ENCODE measurements around the gene ATP1A1. TPM values are rescaled to one million over a fixed set of nuclear protein-coding genes. Genes with fewer than 3 reads are reported as not detected.
A peak's percentile ranks its signal among the peaks of the same experiment; 100 is the strongest.

ATP1A1 gene
- total RNA-seq, 4 donors from 2014 or later, result 90.9 to 208 (median 174) TPM

DNA sequence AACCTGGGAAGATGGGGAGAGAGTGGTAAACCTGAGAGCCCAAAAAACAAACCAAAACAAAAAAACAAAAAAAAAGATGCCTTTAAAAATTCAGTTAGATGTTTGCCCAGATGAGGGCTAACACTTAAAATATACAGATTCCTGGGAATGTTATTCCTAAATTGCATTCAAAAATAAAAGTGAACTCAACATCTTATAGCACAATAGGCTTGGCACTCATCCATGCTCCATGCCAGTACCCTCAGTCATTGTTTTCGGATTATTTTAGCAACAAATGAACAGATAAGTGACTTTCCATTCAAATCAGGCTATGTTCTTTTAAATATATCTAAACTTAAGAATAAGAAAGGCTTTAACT, 3.7 kb downstream of the ATP1A1 start:
- TF ChIP-seq POLR2A (IDR thresholded peaks at IDR 0.05), result no peak
- TF ChIP-seq, protein P1, sequence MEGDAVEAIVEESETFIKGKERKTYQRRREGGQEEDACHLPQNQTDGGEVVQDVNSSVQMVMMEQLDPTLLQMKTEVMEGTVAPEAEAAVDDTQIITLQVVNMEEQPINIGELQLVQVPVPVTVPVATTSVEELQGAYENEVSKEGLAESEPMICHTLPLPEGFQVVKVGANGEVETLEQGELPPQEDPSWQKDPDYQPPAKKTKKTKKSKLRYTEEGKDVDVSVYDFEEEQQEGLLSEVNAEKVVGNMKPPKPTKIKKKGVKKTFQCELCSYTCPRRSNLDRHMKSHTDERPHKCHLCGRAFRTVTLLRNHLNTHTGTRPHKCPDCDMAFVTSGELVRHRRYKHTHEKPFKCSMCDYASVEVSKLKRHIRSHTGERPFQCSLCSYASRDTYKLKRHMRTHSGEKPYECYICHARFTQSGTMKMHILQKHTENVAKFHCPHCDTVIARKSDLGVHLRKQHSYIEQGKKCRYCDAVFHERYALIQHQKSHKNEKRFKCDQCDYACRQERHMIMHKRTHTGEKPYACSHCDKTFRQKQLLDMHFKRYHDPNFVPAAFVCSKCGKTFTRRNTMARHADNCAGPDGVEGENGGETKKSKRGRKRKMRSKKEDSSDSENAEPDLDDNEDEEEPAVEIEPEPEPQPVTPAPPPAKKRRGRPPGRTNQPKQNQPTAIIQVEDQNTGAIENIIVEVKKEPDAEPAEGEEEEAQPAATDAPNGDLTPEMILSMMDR (IDR thresholded peaks at IDR 0.05), result no peak
- no peak for TF ChIP-seq POLR2AphosphoS5 (IDR thresholded peaks at IDR 0.05)
- no peak for TF ChIP-seq EP300 (IDR thresholded peaks at IDR 0.05)
- no peak for ATAC-seq
- WGBS, 2 donors (ENCODE audit: low coverage in 1 of 2), result 22 to 33% methylated on average over 1 of the region's 1 CpG
- Histone ChIP-seq H3K9me3 (no peaks in the 10 kb centered on the region), H3K36me3 (no peaks in the 10 kb centered on the region), H3K4me1 (peaks cover 18 to 88% (median 48%) of the 10 kb centered on the region in 3 donors), H3K4me3 (peak overlapping the region in 1 of 2 donors; percentile 100), H3K27ac (peak overlapping the region; percentile 83 to 97 (median 92)), H3K27me3 (no peaks in the 10 kb centered on the region)

- 15 to 34% methylated on average over 10 to 12 of the region's 13 CpGs for WGBS, 2 donors (ENCODE audit: low coverage in 1 of 2)
- no peaks in the 10 kb centered on the region for H3K9me3 ChIP-seq
- no peaks in the 10 kb centered on the region for H3K36me3 ChIP-seq
- no peaks in the 10 kb centered on the region for H3K27me3 ChIP-seq
- peak overlapping the region in 1 of 2 donors; percentile 30 for H3K4me3 ChIP-seq
- ATAC-seq, result peak; percentile 63
- peaks cover 18 to 90% (median 58%) of the 10 kb centered on the region in 3 donors for H3K4me1 ChIP-seq
- H3K27ac ChIP-seq, result peak overlapping the region; percentile 83 to 97 (median 92)
- TF ChIP-seq POLR2A (IDR thresholded peaks at IDR 0.05) (no peak), POLR2AphosphoS5 (IDR thresholded peaks at IDR 0.05) (peak; percentile 87)
Measured at GRCh38 chr1:116377541-116378529, 4.8 kb downstream of the ATP1A1 start.

DNA sequence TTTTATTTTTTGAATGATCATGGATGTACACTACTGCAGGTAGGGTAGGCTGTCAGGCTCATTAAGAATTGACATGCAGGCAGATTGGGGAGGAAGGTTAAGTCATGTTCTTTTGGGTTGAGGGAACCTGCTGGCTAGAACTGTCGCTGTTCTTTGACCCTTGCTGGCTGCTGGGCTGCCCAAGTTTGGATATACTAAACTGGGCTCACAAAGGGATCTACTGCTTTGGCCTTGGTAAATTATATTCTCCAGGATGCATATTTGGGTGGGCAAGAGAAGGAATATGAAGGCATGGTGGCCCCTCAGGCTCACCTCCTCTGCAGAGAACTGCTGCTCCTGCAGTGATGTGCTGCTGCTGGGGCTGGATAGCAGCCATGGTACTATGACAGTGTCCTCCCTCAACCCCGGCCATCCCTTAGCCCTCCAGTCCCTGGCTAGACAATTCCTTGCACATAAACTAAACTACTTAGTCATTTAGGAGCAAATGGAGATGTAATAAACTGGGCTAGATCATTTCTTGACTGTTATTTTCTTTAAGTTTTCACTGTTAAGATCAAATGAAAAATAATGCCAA, 6.1 kb downstream of the ATP1A1 start:
- H3K27ac ChIP-seq, result peak overlapping the region in 3 of 4 donors; percentile 88 to 97 (median 96)
- H3K4me3 ChIP-seq, result no peak overlapping the region
- TF ChIP-seq POLR2AphosphoS5 (IDR thresholded peaks at IDR 0.05), result no peak
- no peak for TF ChIP-seq POLR2A (IDR thresholded peaks at IDR 0.05)
- TF ChIP-seq, protein P1 (IDR thresholded peaks at IDR 0.05), result no peak
- no peak for TF ChIP-seq EP300 (IDR thresholded peaks at IDR 0.05)
- no peaks in the 10 kb centered on the region for H3K27me3 ChIP-seq
- ATAC-seq, result no peak
- 17 to 67% methylated on average over 1 to 2 of the region's 2 CpGs for WGBS, 2 donors (ENCODE audit: low coverage in 1 of 2)
- H3K36me3 ChIP-seq, result peaks cover 0 to 6% of the 10 kb centered on the region in 2 donors
- H3K4me1 ChIP-seq, result peaks cover 18 to 100% (median 58%) of the 10 kb centered on the region in 3 donors
- H3K9me3 ChIP-seq, result no peaks in the 10 kb centered on the region

DNA sequence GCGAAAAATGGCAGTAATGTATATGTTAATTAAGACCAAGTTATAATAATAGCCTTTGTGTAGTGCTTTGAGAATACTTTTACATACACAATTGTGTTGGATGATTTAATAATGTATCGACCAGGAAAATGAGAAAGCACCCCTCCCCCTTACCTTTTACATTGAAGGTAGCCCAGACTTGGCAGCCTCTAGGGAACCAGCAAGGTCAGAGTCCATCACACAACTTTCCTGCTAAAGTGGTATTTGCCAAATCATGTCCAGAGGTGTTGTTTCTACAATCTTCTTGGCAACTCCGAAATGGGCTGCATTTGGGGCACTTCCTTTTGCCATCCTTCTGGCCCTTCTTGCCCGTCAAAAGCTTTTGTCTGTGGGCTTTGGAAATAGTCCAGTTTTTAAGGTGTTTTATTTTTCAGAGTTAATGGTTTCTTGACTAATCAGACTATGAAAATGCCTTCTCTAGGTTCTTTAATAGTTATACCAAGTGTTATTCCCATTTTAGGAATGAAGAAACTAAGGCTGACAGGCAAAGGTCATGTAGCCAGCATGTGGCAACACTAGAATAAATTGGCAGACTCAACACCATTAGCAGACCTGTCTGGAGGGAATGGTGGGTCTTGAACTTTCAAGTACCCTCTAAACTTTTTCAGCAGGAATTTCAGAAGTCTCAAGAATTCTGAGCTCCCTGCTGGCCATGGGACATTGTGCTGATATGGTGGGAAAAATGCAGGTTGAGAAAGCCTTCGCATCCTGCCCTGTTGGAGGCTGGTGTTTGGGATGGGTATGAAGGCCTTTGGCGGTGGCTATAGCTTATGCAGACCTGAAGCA, 6.8 kb downstream of the ATP1A1 start:
- ATAC-seq, result no peak
- H3K27ac ChIP-seq, result peak overlapping the region in 3 of 4 donors; percentile 88 to 97 (median 96)
- peaks cover 0 to 14% of the 10 kb centered on the region in 2 donors for H3K36me3 ChIP-seq
- no peaks in the 10 kb centered on the region for H3K9me3 ChIP-seq
- H3K4me3 ChIP-seq, result no peak overlapping the region
- TF ChIP-seq POLR2A (IDR thresholded peaks at IDR 0.05) (no peak), EP300 (IDR thresholded peaks at IDR 0.05) (no peak), POLR2AphosphoS5 (IDR thresholded peaks at IDR 0.05) (no peak)
- TF ChIP-seq, protein P1 (IDR thresholded peaks at IDR 0.05), result no peak
- H3K4me1 ChIP-seq, result peaks cover 18 to 92% (median 56%) of the 10 kb centered on the region in 3 donors
- WGBS, 2 donors (ENCODE audit: low coverage in 1 of 2), result 76 to 84% methylated on average over 5 to 6 of the region's 6 CpGs
- no peaks in the 10 kb centered on the region for H3K27me3 ChIP-seq

Data from gastroesophageal sphincter (tissue), 4 donors.